K562 (cell line): ENCODE data around the gene CCNQ. TPM values are rescaled to one million over a fixed set of nuclear protein-coding genes. Genes with fewer than 3 reads are reported as not detected.

ENCODE experiments used
- CGGBP1 ChIP-seq: fragments of 250-450 bp; sonication (Bioruptor Pico); IDR thresholded peaks from 2 replicates; pipeline ENCODE4 v1.9.0; 2021; ENCODE audit warnings: mild to moderate bottlenecking
- DIDO1 ChIP-seq: fragments of 450-650 bp; IDR thresholded peaks from 2 replicates; pipeline ENCODE4 v1.6.1; 2016; ENCODE audit warnings: low read depth, missing biosample characterization, missing genetic modification characterization
- FOXK2 ChIP-seq, 2 experiments: fragments of 450-650 bp; IDR thresholded peaks in 1 of 2; conservative IDR thresholded peaks in 1 of 2; 2 replicates each; pipeline ENCODE4 v1.6.1; 2016; ENCODE audit warnings: low read depth in 2 of 2, mild to moderate bottlenecking in 1 of 2
- GMEB1 ChIP-seq: fragments of 250-450 bp; sonication (Bioruptor Pico); IDR thresholded peaks from 2 replicates; pipeline ENCODE4 v1.4.0; 2020; ENCODE audit warnings: mild to moderate bottlenecking
- HLTF ChIP-seq: fragments of 450-650 bp; IDR thresholded peaks from 2 replicates; pipeline ENCODE4 v1.6.1; 2016
- KDM2B ChIP-seq: fragments of 250-450 bp; sonication (Bioruptor Pico); IDR thresholded peaks from 2 replicates; pipeline ENCODE4 v1.8.0; 2021; ENCODE audit warnings: mild to moderate bottlenecking, moderate library complexity
- MBD2 ChIP-seq: sonication (generic); IDR thresholded peaks from 2 replicates; pipeline ENCODE4 v1.6.1; 2016; ENCODE audit warnings: low read depth, borderline replicate concordance
- MTA1 ChIP-seq: fragments of 450-650 bp; IDR thresholded peaks from 2 replicates; pipeline ENCODE4 v1.6.1; 2017; ENCODE audit warnings: borderline replicate concordance
- PHB2 ChIP-seq: fragments of 450-650 bp; IDR thresholded peaks from 2 replicates; pipeline ENCODE4 v1.6.1; 2017; ENCODE audit warnings: low read depth
- PPARD ChIP-seq: fragments of 250-450 bp; sonication (Bioruptor Pico); IDR thresholded peaks from 2 replicates; pipeline ENCODE4 v1.8.0; 2022; ENCODE audit warnings: inconsistent platforms, mild to moderate bottlenecking, moderate library complexity
- PREB ChIP-seq: sonication (generic); formaldehyde crosslinking; IDR thresholded peaks from 2 replicates; pipeline ENCODE4 v1.8.1; 2023; ENCODE audit warnings: mild to moderate bottlenecking, missing genetic modification reagents
- RBM15 ChIP-seq: fragments of 200-400 bp; formaldehyde crosslinking; IDR thresholded peaks from 2 replicates; pipeline ENCODE4 v1.6.1; 2018; ENCODE audit warnings: mild to moderate bottlenecking, low read length, moderate library complexity; ENCODE audit not compliant: insufficient read depth
- RBM22 ChIP-seq: fragments of 200-400 bp; formaldehyde crosslinking; IDR thresholded peaks from 2 replicates; pipeline ENCODE4 v1.6.1; 2018; ENCODE audit warnings: low read length, low read depth; ENCODE audit not compliant: poor library complexity, severe bottlenecking
- SAP30 ChIP-seq: fragments of 200-600 bp; sonication (generic); IDR thresholded peaks from 2 replicates; pipeline ENCODE4 v1.6.1; 2012; ENCODE audit warnings: borderline replicate concordance, low read depth, mild to moderate bottlenecking, moderate library complexity, low read length, control low read depth, inconsistent platforms; ENCODE audit not compliant: insufficient read depth, poor library complexity, severe bottlenecking
- U2AF1 ChIP-seq: fragments of 200-400 bp; formaldehyde crosslinking; optimal IDR thresholded peaks from 2 replicates; pipeline ENCODE3; 2017; ENCODE audit warnings: mild to moderate bottlenecking, low read depth, low read length, moderate library complexity
- ZBTB1 ChIP-seq: sonication (generic); formaldehyde crosslinking; IDR thresholded peaks from 2 replicates; pipeline ENCODE4 v1.8.1; 2023; ENCODE audit warnings: missing genetic modification reagents, low read depth, mild to moderate bottlenecking, borderline replicate concordance
- ZBTB2 ChIP-seq: fragments of 450-650 bp; IDR thresholded peaks from 2 replicates; pipeline ENCODE4 v1.6.1; 2016; ENCODE audit warnings: antibody characterized with exemption
- ZNF133 ChIP-seq: fragments of 250-450 bp; sonication (Bioruptor Pico); IDR thresholded peaks from 2 replicates; pipeline ENCODE4 v1.4.0; 2020; ENCODE audit warnings: mild to moderate bottlenecking
- ZNF280A ChIP-seq: fragments of 450-650 bp; IDR thresholded peaks from 2 replicates; pipeline ENCODE4 v1.6.1; 2018; ENCODE audit warnings: mild to moderate bottlenecking, low read depth; ENCODE audit not compliant: partially characterized antibody
- ZNF324 ChIP-seq: fragments of 250-450 bp; sonication (Bioruptor Pico); IDR thresholded peaks from 2 replicates; pipeline ENCODE4 v1.4.0; 2020; ENCODE audit warnings: mild to moderate bottlenecking
- polyA plus RNA-seq, 8 experiments: library from polyadenylated mRNA; depleted of rRNA in 4 of 8; stranded (reverse) in 5 of 8; unstranded in 3 of 8; fragments of >200 nt; fragmentation: Nextera tagmentation in 2 of 8; fragmentation: Illumina TruSeq in 1 of 8; extraction: Ambion mirVana in 2 of 8; extraction: Trizol in 1 of 8; gene quantifications; 2 replicates each; pipeline versions ENCODE4 v1.2.1 to v1.2.3, GENCODE V29; 2011 to 2014; ENCODE audit warnings: inconsistent platforms in 1 of 8, missing spikeins in 1 of 8
- total RNA-seq, 7 experiments: library from RNA; depleted of rRNA in 6 of 7; stranded (reverse); fragments of >200 nt in 6 of 7; fragmentation: Illumina TruSeq in 2 of 7; extraction: Trizol in 2 of 7; gene quantifications; 2 replicates each; pipeline versions ENCODE4 v1.2.1 to v1.2.3, GENCODE V29; 2011 to 2021; ENCODE audit warnings: low replicate concordance in 1 of 7

CCNQ gene
- total and polyA plus RNA-seq, 9 of the 15 experiments (the other 6 are each of a cell fraction or from before 2014, with no cell fraction given), result 0.92 to 53.8 (median 25.3) TPM

- TF ChIP-seq ZBTB2, result no peak
- TF ChIP-seq RBM22, result no peak
- TF ChIP-seq ZNF280A, result no peak
- TF ChIP-seq MTA1, result no peak
- no peak for TF ChIP-seq U2AF1
- TF ChIP-seq PREB (CRISPR knock-in tag), result no peak
- no peak for TF ChIP-seq SAP30
- no peak for TF ChIP-seq HLTF
- peak; percentile 88 for TF ChIP-seq GMEB1 (CRISPR knock-in tag)
- no peak for TF ChIP-seq CGGBP1 (CRISPR knock-in tag)
- TF ChIP-seq ZBTB1 (CRISPR knock-in tag), result peak; percentile 92
- TF ChIP-seq PPARD, result no peak
- TF ChIP-seq ZNF324, result no peak
- TF ChIP-seq PHB2, result no peak
- no peak for TF ChIP-seq FOXK2 (conservative IDR thresholded peaks at IDR 0.05 in 1 of 2, IDR thresholded peaks at IDR 0.05 in 1 of 2; ENCODE audit: low read depth in 2 of 2)
- TF ChIP-seq DIDO1, result no peak
- TF ChIP-seq MBD2, result no peak
- TF ChIP-seq RBM15, result no peak
- TF ChIP-seq ZNF133 (CRISPR knock-in tag), result no peak
- TF ChIP-seq KDM2B, result no peak
Measured at GRCh38 chrX:153609917-153610835, 11.2 kb upstream of the CCNQ start (continued).
